Measurements from ENCODE around the gene RGS3. TPM values are rescaled to one million over a fixed set of nuclear protein-coding genes. Genes with fewer than 3 reads are reported as not detected.

The RGS3 gene
- total RNA-seq, 2 experiments from 2014 or later, result 51.0 to 51.5 TPM

DNA sequence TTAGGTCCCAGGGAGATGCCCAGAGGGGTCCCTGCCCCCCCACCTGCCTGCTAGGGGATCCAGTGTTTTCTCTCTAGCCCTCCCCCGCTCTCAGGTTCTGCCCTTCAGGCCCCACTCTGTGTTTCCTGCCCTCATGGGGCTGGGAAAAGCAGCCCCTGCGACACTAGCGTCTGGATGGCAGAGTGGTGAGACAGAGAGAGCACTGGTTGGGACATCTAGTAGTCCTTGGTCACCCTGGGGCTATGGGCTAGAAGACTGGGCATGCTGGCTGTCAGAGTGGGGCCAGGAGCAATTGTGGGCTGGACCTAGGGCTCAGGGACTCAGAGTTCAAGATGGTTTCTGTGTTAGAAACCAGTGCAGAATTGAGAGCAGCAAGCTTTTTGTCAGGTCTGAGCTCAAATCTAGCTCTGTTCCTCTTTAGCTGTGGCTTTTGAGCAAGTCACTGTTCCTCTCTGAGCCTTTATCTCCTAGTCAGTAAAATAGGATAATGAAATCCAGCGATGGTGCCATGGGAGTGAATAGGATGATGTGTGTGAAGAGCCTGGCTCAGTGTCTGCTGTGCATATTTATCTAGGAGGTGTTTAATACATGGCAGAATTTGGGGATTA, 39.0 kb downstream of the RGS3 start:
- peaks cover 22% of the 10 kb centered on the region for H3K4me1 Mint-ChIP-seq (ENCODE audit: low read depth)
- DNase-seq (no peak), ATAC-seq (no peak)
- intact Hi-C loops (cut with micrococcal nuclease), result no loop called here
- POLR2A ChIA-PET, result no interaction called here
- TF ChIP-seq, protein P1, sequence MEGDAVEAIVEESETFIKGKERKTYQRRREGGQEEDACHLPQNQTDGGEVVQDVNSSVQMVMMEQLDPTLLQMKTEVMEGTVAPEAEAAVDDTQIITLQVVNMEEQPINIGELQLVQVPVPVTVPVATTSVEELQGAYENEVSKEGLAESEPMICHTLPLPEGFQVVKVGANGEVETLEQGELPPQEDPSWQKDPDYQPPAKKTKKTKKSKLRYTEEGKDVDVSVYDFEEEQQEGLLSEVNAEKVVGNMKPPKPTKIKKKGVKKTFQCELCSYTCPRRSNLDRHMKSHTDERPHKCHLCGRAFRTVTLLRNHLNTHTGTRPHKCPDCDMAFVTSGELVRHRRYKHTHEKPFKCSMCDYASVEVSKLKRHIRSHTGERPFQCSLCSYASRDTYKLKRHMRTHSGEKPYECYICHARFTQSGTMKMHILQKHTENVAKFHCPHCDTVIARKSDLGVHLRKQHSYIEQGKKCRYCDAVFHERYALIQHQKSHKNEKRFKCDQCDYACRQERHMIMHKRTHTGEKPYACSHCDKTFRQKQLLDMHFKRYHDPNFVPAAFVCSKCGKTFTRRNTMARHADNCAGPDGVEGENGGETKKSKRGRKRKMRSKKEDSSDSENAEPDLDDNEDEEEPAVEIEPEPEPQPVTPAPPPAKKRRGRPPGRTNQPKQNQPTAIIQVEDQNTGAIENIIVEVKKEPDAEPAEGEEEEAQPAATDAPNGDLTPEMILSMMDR (IDR thresholded peaks at IDR 0.05), result no peak
- CTCF ChIA-PET, result interaction anchor here (1.5 kb wide), 1 partner anchor 153 kb away, joined by 5 read pairs; no protein-coding TSS in a partner anchor
- no peaks in the 10 kb centered on the region for H3K36me3 Mint-ChIP-seq (ENCODE audit: low read depth)
- H3K9me3 Mint-ChIP-seq, result no peaks in the 10 kb centered on the region
- no peaks in the 10 kb centered on the region for H3K27me3 Mint-ChIP-seq
- H3K27ac Mint-ChIP-seq, result no peak overlapping the region
- H3K4me3 Mint-ChIP-seq, result no peak overlapping the region

DNA sequence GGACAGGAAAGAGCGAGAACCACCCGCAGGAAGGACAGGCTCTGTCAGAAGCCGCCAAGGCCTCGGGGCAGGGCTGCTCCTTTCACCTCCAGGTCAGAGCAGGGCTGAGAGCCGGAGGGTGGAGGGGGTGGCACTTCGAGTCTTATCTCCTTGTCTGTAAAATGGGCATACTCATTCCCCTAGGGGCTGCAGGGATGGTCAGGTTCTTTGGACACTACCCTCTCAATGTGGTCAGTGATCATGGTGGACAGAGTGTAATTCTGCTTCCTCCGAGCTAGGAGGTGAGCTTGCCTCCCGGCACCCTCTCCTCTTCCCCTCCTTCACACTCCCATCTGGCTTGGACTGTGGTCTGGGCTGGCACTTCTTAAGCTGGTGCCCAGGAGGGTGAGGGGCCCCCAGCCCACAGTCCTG, 39.6 kb downstream of the RGS3 start:
- POLR2A ChIA-PET, result no interaction called here
- intact Hi-C loops (cut with micrococcal nuclease), result no loop called here
- H3K4me3 Mint-ChIP-seq, result no peak overlapping the region
- peaks cover 22% of the 10 kb centered on the region for H3K4me1 Mint-ChIP-seq (ENCODE audit: low read depth)
- TF ChIP-seq, protein P1 (IDR thresholded peaks at IDR 0.05), result no peak
- ATAC-seq (no peak), DNase-seq (no peak)
- H3K9me3 Mint-ChIP-seq, result no peaks in the 10 kb centered on the region
- CTCF ChIA-PET, result no interaction called here
- no peak overlapping the region for H3K27ac Mint-ChIP-seq
- no peaks in the 10 kb centered on the region for H3K36me3 Mint-ChIP-seq (ENCODE audit: low read depth)
- H3K27me3 Mint-ChIP-seq, result no peaks in the 10 kb centered on the region

DNA sequence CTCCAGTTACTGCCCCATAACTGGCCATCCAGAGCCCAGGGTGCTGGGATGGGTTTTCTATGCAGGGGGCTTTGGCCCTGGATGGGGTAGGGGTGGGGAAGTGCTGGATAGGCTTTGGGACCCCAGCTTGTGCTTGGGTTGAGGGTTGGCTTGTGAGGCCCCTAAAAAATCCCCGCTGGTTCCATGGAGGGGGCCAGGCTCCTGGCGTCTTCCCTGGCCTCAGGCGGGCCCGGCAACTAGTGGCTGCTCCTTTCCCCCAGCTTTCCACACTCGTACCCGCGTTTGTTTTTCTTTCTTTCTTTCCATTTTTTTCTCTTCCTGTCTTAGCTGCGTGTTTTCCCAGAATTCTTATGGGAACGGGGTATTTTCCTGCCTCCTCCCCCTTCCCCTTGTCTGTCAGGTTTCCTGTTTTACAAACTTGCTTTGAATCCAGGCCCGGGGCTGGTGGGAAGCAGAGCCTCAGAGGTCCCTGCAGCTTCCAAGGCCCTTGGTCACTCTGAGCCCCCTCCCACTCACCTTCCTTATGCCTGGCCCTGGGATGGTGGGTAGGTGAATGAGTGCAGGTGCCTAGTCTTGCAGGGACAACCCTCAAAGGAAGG, 40.2 kb downstream of the RGS3 start:
- intact Hi-C loops (cut with micrococcal nuclease), result no loop called here
- TF ChIP-seq, protein P1 (IDR thresholded peaks at IDR 0.05), result no peak
- ATAC-seq (no peak), DNase-seq (no peak)
- Mint-ChIP-seq H3K4me1 (ENCODE audit: low read depth) (peaks cover 25% of the 10 kb centered on the region), H3K36me3 (ENCODE audit: low read depth) (no peaks in the 10 kb centered on the region), H3K4me3 (no peak overlapping the region), H3K27ac (no peak overlapping the region), H3K9me3 (no peaks in the 10 kb centered on the region), H3K27me3 (no peaks in the 10 kb centered on the region)
- CTCF ChIA-PET, result no interaction called here
- POLR2A ChIA-PET, result interaction anchor here (1.0 to 1.2 kb wide), 2 partner anchors 8 to 32 kb away, joined by 3 to 4 read pairs; no protein-coding TSS in a partner anchor

DNA sequence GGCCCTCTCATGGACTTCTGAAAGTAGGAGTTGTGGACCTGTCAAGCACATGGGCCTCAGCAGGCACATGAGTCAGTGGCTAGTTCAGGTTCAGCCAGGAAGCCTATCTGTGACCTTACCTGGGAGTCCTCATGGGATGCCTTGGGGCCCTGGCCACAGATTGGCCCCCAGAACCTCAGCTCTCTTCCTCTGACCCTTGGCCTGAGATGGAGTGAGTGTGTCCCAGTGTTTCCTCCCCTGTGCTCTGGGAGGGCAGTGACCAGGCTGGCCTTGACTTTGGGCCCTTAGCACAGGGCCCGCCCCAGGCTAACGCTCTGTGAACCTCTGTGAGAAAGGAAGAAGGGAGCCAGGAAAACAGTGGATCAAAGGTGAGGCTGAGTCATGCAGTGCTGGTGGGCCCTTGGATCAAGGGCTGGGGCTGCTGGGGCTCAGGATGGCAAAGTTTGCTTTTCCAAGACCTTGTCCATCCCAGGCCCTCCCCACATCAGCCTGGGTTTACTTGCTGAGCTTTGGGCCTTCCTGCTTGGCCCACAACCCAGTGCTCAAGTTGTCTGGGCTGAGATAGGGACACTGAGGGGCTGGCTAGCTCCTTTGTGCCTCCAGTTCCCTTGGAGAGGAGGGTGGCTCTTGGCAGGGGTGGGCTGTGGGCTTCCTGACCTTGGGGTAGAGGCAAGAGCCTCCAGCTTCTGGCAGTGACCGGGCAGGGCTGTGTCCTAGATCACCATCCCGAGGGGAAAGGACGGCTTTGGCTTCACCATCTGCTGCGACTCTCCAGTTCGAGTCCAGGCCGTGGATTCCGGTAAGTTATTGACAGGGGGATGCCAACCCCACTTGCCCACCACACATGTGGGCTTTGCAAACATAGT, 41.4 kb downstream of the RGS3 start:
- POLR2A ChIA-PET, result interaction anchor here (1.0 to 1.2 kb wide), 2 partner anchors 10 to 31 kb away, joined by 3 to 4 read pairs; no protein-coding TSS in a partner anchor
- no peaks in the 10 kb centered on the region for H3K36me3 Mint-ChIP-seq (ENCODE audit: low read depth)
- no peaks in the 10 kb centered on the region for H3K9me3 Mint-ChIP-seq
- DNase-seq (no peak), ATAC-seq (no peak)
- H3K27me3 Mint-ChIP-seq, result no peaks in the 10 kb centered on the region
- TF ChIP-seq, protein P1 (IDR thresholded peaks at IDR 0.05), result no peak
- intact Hi-C loops (cut with micrococcal nuclease), result no loop called here
- peaks cover 20% of the 10 kb centered on the region for H3K4me1 Mint-ChIP-seq (ENCODE audit: low read depth)
- H3K27ac Mint-ChIP-seq, result no peak overlapping the region
- no peak overlapping the region for H3K4me3 Mint-ChIP-seq
- CTCF ChIA-PET, result interaction anchor here (1.1 kb wide), 1 partner anchor 150 kb away, joined by 5 read pairs; no protein-coding TSS in a partner anchor

Measured in activated CD8-positive, alpha-beta T cell treated with anti-CD3 and anti-CD28 coated beads for 36 hours (primary cell).